ENCODE results near the gene SYT17.

Gene SYT17

GRCh38 chr16:19307587-19308241, 139.7 kb downstream of the SYT17 start:
- no peak overlapping the region for H4K12ac ChIP-seq (ENCODE audit: low read depth, low read length)
- no peak overlapping the region for H3K18ac ChIP-seq (ENCODE audit: low read length)
- no peak overlapping the region for H2BK120ac ChIP-seq (ENCODE audit: insufficient read depth, low read length, poor library complexity)
- no peak overlapping the region for H3K27ac ChIP-seq (ENCODE audit: low read depth, low read length)
- no peak overlapping the region for H4K8ac ChIP-seq (ENCODE audit: low read depth, low read length)
- H2AK5ac ChIP-seq (ENCODE audit: low read length), result no peak overlapping the region
- H3K36me3 ChIP-seq (ENCODE audit: control insufficient read depth in 1 of 2, insufficient read depth in 2 of 2, low read length in 2 of 2), result no peaks in the 10 kb centered on the region
- H3K4me1 ChIP-seq (ENCODE audit: control insufficient read depth in 1 of 2, insufficient read depth in 2 of 2, low read length in 2 of 2), result no peaks in the 10 kb centered on the region
- no peak overlapping the region for H2AFZ ChIP-seq (ENCODE audit: insufficient read depth, low read length, poor library complexity)
- no peak overlapping the region for H3K23ac ChIP-seq (ENCODE audit: low read length)
- no CpG with 5 or more reads among the region's 8 CpGs for WGBS (ENCODE audit: extremely low coverage, insufficient coverage, insufficient read length)
- H3K14ac ChIP-seq (ENCODE audit: low read length), result no peak overlapping the region
- H3K4me3 ChIP-seq (ENCODE audit: low read depth, low read length), result no peak overlapping the region
- no peak overlapping the region for H3K9ac ChIP-seq (ENCODE audit: low read length)
- no peak overlapping the region for H4K91ac ChIP-seq (ENCODE audit: low read depth, low read length)
- no peaks in the 10 kb centered on the region for H3K9me3 ChIP-seq (ENCODE audit: insufficient read depth, low read depth, low read length)
- DNase-seq, result peak in 1 of 2 donors; percentile 28
- H2BK12ac ChIP-seq (ENCODE audit: low read length), result no peak overlapping the region
- no peak overlapping the region for H2BK5ac ChIP-seq (ENCODE audit: low read depth, low read length, poor library complexity)
- H3K79me2 ChIP-seq (ENCODE audit: control insufficient read depth, insufficient read depth, low read length, poor library complexity), result no peaks in the 10 kb centered on the region
- no peaks in the 10 kb centered on the region for H3K79me1 ChIP-seq (ENCODE audit: low read length)
- no peak overlapping the region for H3K4ac ChIP-seq (ENCODE audit: low read depth, low read length)
- H3K4me2 ChIP-seq (ENCODE audit: low read length), result no peak overlapping the region
- no peaks in the 10 kb centered on the region for H3K27me3 ChIP-seq (ENCODE audit: insufficient read depth, low read length)

GRCh38 chr16:19308392-19308791, 140.4 kb downstream of the SYT17 start:
- Histone ChIP-seq H3K4ac (ENCODE audit: low read depth, low read length) (no peak overlapping the region), H4K12ac (ENCODE audit: low read depth, low read length) (no peak overlapping the region), H2BK5ac (ENCODE audit: low read depth, low read length, poor library complexity) (no peak overlapping the region), H3K27me3 (ENCODE audit: insufficient read depth, low read length) (no peaks in the 10 kb centered on the region), H2AK5ac (ENCODE audit: low read length) (no peak overlapping the region), H3K23ac (ENCODE audit: low read length) (no peak overlapping the region), H3K9ac (ENCODE audit: low read length) (no peak overlapping the region), H3K4me2 (ENCODE audit: low read length) (no peak overlapping the region), H3K79me2 (ENCODE audit: control insufficient read depth, insufficient read depth, low read length, poor library complexity) (no peaks in the 10 kb centered on the region), H4K91ac (ENCODE audit: low read depth, low read length) (no peak overlapping the region), H3K27ac (ENCODE audit: low read depth, low read length) (no peak overlapping the region), H2AFZ (ENCODE audit: insufficient read depth, low read length, poor library complexity) (no peak overlapping the region), H3K14ac (ENCODE audit: low read length) (no peak overlapping the region), H3K36me3 (ENCODE audit: control insufficient read depth in 1 of 2, insufficient read depth in 2 of 2, low read length in 2 of 2) (no peaks in the 10 kb centered on the region), H2BK120ac (ENCODE audit: insufficient read depth, low read length, poor library complexity) (no peak overlapping the region), H2BK12ac (ENCODE audit: low read length) (no peak overlapping the region), H3K4me3 (ENCODE audit: low read depth, low read length) (no peak overlapping the region), H3K79me1 (ENCODE audit: low read length) (no peaks in the 10 kb centered on the region), H3K9me3 (ENCODE audit: insufficient read depth, low read depth, low read length) (no peaks in the 10 kb centered on the region), H3K18ac (ENCODE audit: low read length) (no peak overlapping the region), H4K8ac (ENCODE audit: low read depth, low read length) (no peak overlapping the region), H3K4me1 (ENCODE audit: control insufficient read depth in 1 of 2, insufficient read depth in 2 of 2, low read length in 2 of 2) (no peaks in the 10 kb centered on the region)
- WGBS (ENCODE audit: extremely low coverage, insufficient coverage, insufficient read length), result no CpG with 5 or more reads among the region's 1 CpG
- no peak for DNase-seq

- Histone ChIP-seq H2BK5ac (ENCODE audit: low read depth, low read length, poor library complexity) (no peak overlapping the region), H3K4me2 (ENCODE audit: low read length) (no peak overlapping the region), H3K23ac (ENCODE audit: low read length) (no peak overlapping the region), H3K9ac (ENCODE audit: low read length) (no peak overlapping the region), H3K4me1 (ENCODE audit: control insufficient read depth in 1 of 2, insufficient read depth in 2 of 2, low read length in 2 of 2) (no peaks in the 10 kb centered on the region), H3K27ac (ENCODE audit: low read depth, low read length) (no peak overlapping the region), H2AFZ (ENCODE audit: insufficient read depth, low read length, poor library complexity) (no peak overlapping the region), H3K4ac (ENCODE audit: low read depth, low read length) (no peak overlapping the region), H3K4me3 (ENCODE audit: low read depth, low read length) (no peak overlapping the region), H2BK12ac (ENCODE audit: low read length) (no peak overlapping the region), H3K9me3 (ENCODE audit: insufficient read depth, low read depth, low read length) (no peaks in the 10 kb centered on the region), H4K91ac (ENCODE audit: low read depth, low read length) (no peak overlapping the region), H4K12ac (ENCODE audit: low read depth, low read length) (no peak overlapping the region), H3K14ac (ENCODE audit: low read length) (no peak overlapping the region), H3K27me3 (ENCODE audit: insufficient read depth, low read length) (no peaks in the 10 kb centered on the region), H3K79me1 (ENCODE audit: low read length) (no peaks in the 10 kb centered on the region), H4K8ac (ENCODE audit: low read depth, low read length) (no peak overlapping the region), H3K79me2 (ENCODE audit: control insufficient read depth, insufficient read depth, low read length, poor library complexity) (no peaks in the 10 kb centered on the region), H2BK120ac (ENCODE audit: insufficient read depth, low read length, poor library complexity) (no peak overlapping the region), H2AK5ac (ENCODE audit: low read length) (no peak overlapping the region), H3K18ac (ENCODE audit: low read length) (no peak overlapping the region), H3K36me3 (ENCODE audit: control insufficient read depth in 1 of 2, insufficient read depth in 2 of 2, low read length in 2 of 2) (no peaks in the 10 kb centered on the region)
- DNase-seq, result no peak
- no CpG with 5 or more reads among the region's 5 CpGs for WGBS (ENCODE audit: extremely low coverage, insufficient coverage, insufficient read length)
Observed at GRCh38 chr16:19309178-19309577, 141.1 kb downstream of the SYT17 start.

GRCh38 chr16:19314718-19315425, 146.8 kb downstream of the SYT17 start:
- H3K36me3 ChIP-seq (ENCODE audit: control insufficient read depth in 1 of 2, insufficient read depth in 2 of 2, low read length in 2 of 2), result no peaks in the 10 kb centered on the region
- DNase-seq, result no peak
- no peak overlapping the region for H4K8ac ChIP-seq (ENCODE audit: low read depth, low read length)
- no peak overlapping the region for H2AFZ ChIP-seq (ENCODE audit: insufficient read depth, low read length, poor library complexity)
- H3K18ac ChIP-seq (ENCODE audit: low read length), result no peak overlapping the region
- no peaks in the 10 kb centered on the region for H3K27me3 ChIP-seq (ENCODE audit: insufficient read depth, low read length)
- no peak overlapping the region for H3K23ac ChIP-seq (ENCODE audit: low read length)
- H3K4ac ChIP-seq (ENCODE audit: low read depth, low read length), result no peak overlapping the region
- no peak overlapping the region for H3K9ac ChIP-seq (ENCODE audit: low read length)
- H4K12ac ChIP-seq (ENCODE audit: low read depth, low read length), result no peak overlapping the region
- no peak overlapping the region for H3K4me2 ChIP-seq (ENCODE audit: low read length)
- H2BK120ac ChIP-seq (ENCODE audit: insufficient read depth, low read length, poor library complexity), result no peak overlapping the region
- no peaks in the 10 kb centered on the region for H3K9me3 ChIP-seq (ENCODE audit: insufficient read depth, low read depth, low read length)
- no peak overlapping the region for H3K27ac ChIP-seq (ENCODE audit: low read depth, low read length)
- no peak overlapping the region for H3K4me3 ChIP-seq (ENCODE audit: low read depth, low read length)
- WGBS (ENCODE audit: extremely low coverage, insufficient coverage, insufficient read length), result no CpG with 5 or more reads among the region's 2 CpGs
- no peaks in the 10 kb centered on the region for H3K79me1 ChIP-seq (ENCODE audit: low read length)
- H4K91ac ChIP-seq (ENCODE audit: low read depth, low read length), result no peak overlapping the region
- H3K79me2 ChIP-seq (ENCODE audit: control insufficient read depth, insufficient read depth, low read length, poor library complexity), result no peaks in the 10 kb centered on the region
- no peak overlapping the region for H2BK5ac ChIP-seq (ENCODE audit: low read depth, low read length, poor library complexity)
- H3K14ac ChIP-seq (ENCODE audit: low read length), result no peak overlapping the region
- H2AK5ac ChIP-seq (ENCODE audit: low read length), result no peak overlapping the region
- H2BK12ac ChIP-seq (ENCODE audit: low read length), result no peak overlapping the region
- no peaks in the 10 kb centered on the region for H3K4me1 ChIP-seq (ENCODE audit: control insufficient read depth in 1 of 2, insufficient read depth in 2 of 2, low read length in 2 of 2)

Data from trophoblast cell (in vitro differentiated cells and primary cell).